IMR-90 (cell line): ENCODE results near the gene RNF103. TPM values are rescaled to one million over a fixed set of nuclear protein-coding genes. Genes with fewer than 3 reads are reported as not detected.

Experiments
- ATAC-seq: fragments of 200-7000 bp; cut with Tn5 transposase; 2 replicates; pipeline ENCODE4 v1.9.1; 2020; ENCODE audit warnings: low read depth, mild to moderate bottlenecking, moderate library complexity
- BruUV-seq: library from RNA; stranded (reverse); fragments of 400-500 nt; replicated peaks from 2 replicates; lab custom pipeline; 2021; lab: Mats Ljungman, UMichigan
- CTCF ChIA-PET: fragments of 300-600 bp; formaldehyde crosslinking; extraction: SDS; loops from one replicate; lab custom pipeline; 2021; ENCODE audit warnings: antibody characterized with exemption; lab: Yijun Ruan, JAX
- POLR2A ChIA-PET: fragments of 300-600 bp; sonication (Branson Sonifier 250); formaldehyde crosslinking; loops from one replicate; lab custom pipeline; 2022; ENCODE audit warnings: antibody characterized with exemption; ENCODE audit not compliant: unreplicated experiment; lab: Charles Lee
- DNase-seq: peaks from one replicate; pipeline ENCODE4 v3.0.0; 2013
- H2AFZ ChIP-seq: replicated peaks from 2 replicates; pipeline ENCODE3; 2013; ENCODE audit warnings: low read length, mild to moderate bottlenecking; ENCODE audit not compliant: poor library complexity
- H2AK5ac ChIP-seq: 2 replicates; pipeline ENCODE4 v1.6.1; 2013; ENCODE audit warnings: low read depth, low read length, inconsistent platforms
- H2AK9ac ChIP-seq: replicated peaks from 2 replicates; pipeline ENCODE3; 2013; ENCODE audit warnings: mild to moderate bottlenecking, low read depth, low read length, moderate library complexity; ENCODE audit not compliant: poor library complexity
- H2BK120ac ChIP-seq: 2 replicates; pipeline ENCODE4 v1.6.1; 2013; ENCODE audit warnings: low read depth, low read length, inconsistent platforms
- H2BK15ac ChIP-seq: 3 replicates; pipeline ENCODE4 v1.6.1; 2013; ENCODE audit warnings: low read depth, low read length, inconsistent platforms
- H2BK20ac ChIP-seq: 2 replicates; pipeline ENCODE4 v1.6.1; 2013; ENCODE audit warnings: low read depth, mild to moderate bottlenecking, inconsistent platforms, low read length, moderate library complexity
- H2BK5ac ChIP-seq: 2 replicates; pipeline ENCODE4 v1.6.1; 2013; ENCODE audit warnings: mild to moderate bottlenecking, low read depth, low read length, inconsistent platforms; ENCODE audit not compliant: poor library complexity, severe bottlenecking
- H3K14ac ChIP-seq: replicated peaks from 2 replicates; pipeline ENCODE4 v1.6.1; 2013; ENCODE audit warnings: low read depth, low read length, inconsistent platforms
- H3K18ac ChIP-seq: 2 replicates; pipeline ENCODE4 v1.6.1; 2013; ENCODE audit warnings: low read depth, low read length, control low read depth
- H3K23ac ChIP-seq: 2 replicates; pipeline ENCODE4 v1.6.1; 2013; ENCODE audit warnings: low read depth, low read length, inconsistent platforms
- H3K27ac ChIP-seq: 2 replicates; pipeline ENCODE4 v1.5.1; 2013; ENCODE audit warnings: mild to moderate bottlenecking, control low read depth, low read length; ENCODE audit not compliant: insufficient read depth
- H3K27me3 ChIP-seq: 2 replicates; pipeline ENCODE4 v1.6.1; 2013; ENCODE audit warnings: low read length; ENCODE audit not compliant: control insufficient read depth, insufficient read depth
- H3K36me3 ChIP-seq: 2 replicates; pipeline ENCODE4 v1.6.1; 2013; ENCODE audit warnings: low read length, mixed read lengths; ENCODE audit not compliant: control insufficient read depth, insufficient read depth
- H3K4ac ChIP-seq: 2 replicates; pipeline ENCODE4 v1.6.1; 2013; ENCODE audit warnings: low read depth, low read length, inconsistent platforms
- H3K4me1 ChIP-seq: 2 replicates; pipeline ENCODE4 v1.6.1; 2013; ENCODE audit warnings: low read length, mixed read lengths; ENCODE audit not compliant: control insufficient read depth, insufficient read depth
- H3K4me2 ChIP-seq: 2 replicates; pipeline ENCODE4 v1.6.1; 2013; ENCODE audit warnings: low read depth, mild to moderate bottlenecking, control low read depth, low read length, moderate library complexity
- H3K4me3 ChIP-seq: 2 replicates; pipeline ENCODE4 v1.5.1; 2013; ENCODE audit warnings: low read depth, mild to moderate bottlenecking, control low read depth, low read length, moderate library complexity; ENCODE audit not compliant: insufficient read depth
- H3K56ac ChIP-seq: 2 replicates; pipeline ENCODE4 v1.6.1; 2013; ENCODE audit warnings: low read length, inconsistent platforms; ENCODE audit not compliant: insufficient read depth; ENCODE audit errors: extremely low read depth
- H3K79me1 ChIP-seq, 2 experiments: 2 replicates each; pipeline ENCODE4 v1.6.1; 2013; ENCODE audit warnings: low read length in 2 of 2, inconsistent platforms in 1 of 2, low read depth in 1 of 2
- H3K9ac ChIP-seq: 2 replicates; pipeline ENCODE4 v1.6.1; 2013; ENCODE audit warnings: low read depth, low read length, control low read depth
- H3K9me1 ChIP-seq: 2 replicates; pipeline ENCODE4 v1.6.1; 2013; ENCODE audit warnings: low read length, inconsistent platforms; ENCODE audit not compliant: insufficient read depth
- H3K9me3 ChIP-seq: 2 replicates; pipeline ENCODE4 v1.6.1; 2013; ENCODE audit warnings: low read length; ENCODE audit not compliant: control insufficient read depth, insufficient read depth
- H4K20me1 ChIP-seq: 2 replicates; pipeline ENCODE4 v1.6.1; 2013; ENCODE audit warnings: low read length, inconsistent platforms; ENCODE audit not compliant: insufficient read depth
- H4K5ac ChIP-seq: 2 replicates; pipeline ENCODE4 v1.6.1; 2013; ENCODE audit warnings: mild to moderate bottlenecking, low read depth, low read length, control low read depth
- H4K8ac ChIP-seq, 2 experiments: 2 replicates each; pipeline ENCODE4 v1.6.1; 2013; ENCODE audit warnings: low read depth in 2 of 2, low read length in 2 of 2, control low read depth in 1 of 2, inconsistent platforms in 1 of 2
- H4K91ac ChIP-seq: 2 replicates; pipeline ENCODE4 v1.6.1; 2013; ENCODE audit warnings: low read depth, low read length, inconsistent platforms; ENCODE audit not compliant: insufficient read depth
- BHLHE40 ChIP-seq: fragments of 150-350 bp; IDR thresholded peaks from 2 replicates; pipeline ENCODE4 v1.6.1; 2016; ENCODE audit warnings: mild to moderate bottlenecking, low read depth, low read length
- CEBPB ChIP-seq: IDR thresholded peaks from 2 replicates; pipeline ENCODE4 v1.6.1; 2012; ENCODE audit warnings: low read depth, low read length, improper control_type of control experiment
- CHD1 ChIP-seq: IDR thresholded peaks from 2 replicates; pipeline ENCODE4 v1.6.1; 2012; ENCODE audit warnings: low read depth, low read length, improper control_type of control experiment
- FOS ChIP-seq: fragments of 150-350 bp; IDR thresholded peaks from 2 replicates; pipeline ENCODE4 v1.6.1; 2016; ENCODE audit warnings: low read depth, low read length
- MAFK ChIP-seq: IDR thresholded peaks from 2 replicates; pipeline ENCODE4 v1.6.1; 2012; ENCODE audit warnings: low read depth, low read length, improper control_type of control experiment
- MAZ ChIP-seq: IDR thresholded peaks from 2 replicates; pipeline ENCODE4 v1.6.1; 2012; ENCODE audit warnings: low read depth, mild to moderate bottlenecking, low read length, improper control_type of control experiment, moderate library complexity, borderline replicate concordance
- MXI1 ChIP-seq: IDR thresholded peaks from 2 replicates; pipeline ENCODE4 v1.6.1; 2012; ENCODE audit warnings: low read depth, mild to moderate bottlenecking, low read length, moderate library complexity, borderline replicate concordance
- NFE2L2 ChIP-seq: fragments of 150-350 bp; IDR thresholded peaks from 2 replicates; pipeline ENCODE4 v1.6.1; 2016; ENCODE audit warnings: low read depth, mild to moderate bottlenecking, low read length
- POLR2A ChIP-seq: IDR thresholded peaks from 2 replicates; pipeline ENCODE4 v1.6.1; 2012; ENCODE audit warnings: mild to moderate bottlenecking, low read depth, low read length
- RCOR1 ChIP-seq: IDR thresholded peaks from 2 replicates; pipeline ENCODE4 v1.6.1; 2012; ENCODE audit warnings: mild to moderate bottlenecking, low read length, improper control_type of control experiment; ENCODE audit not compliant: insufficient replicate concordance
- RFX5 ChIP-seq: IDR thresholded peaks from 2 replicates; pipeline ENCODE4 v1.8.0; 2012; ENCODE audit warnings: low read depth, mild to moderate bottlenecking, low read length, moderate library complexity
- USF2 ChIP-seq: fragments of 150-350 bp; IDR thresholded peaks from 2 replicates; pipeline ENCODE4 v1.6.1; 2017; ENCODE audit warnings: mild to moderate bottlenecking, antibody characterized with exemption, low read length, low read depth
- WGBS, 2 experiments: methylation state at CpG; one replicate each; pipeline versions ENCODE4 v1.1.5 to v1.1.7; 2013; ENCODE audit warnings: missing lambda C conversion rate in 2 of 2; ENCODE audit not compliant: insufficient read length in 1 of 2; ENCODE audit errors: extremely low coverage in 2 of 2; 5-methylcytosine and 5-hydroxymethylcytosine counted together
- dilution Hi-C: fragments of 300-500 bp; cut with HindIII; formaldehyde crosslinking; loops from one replicate; pipeline ENCODE4 v1.14.3; 2018; ENCODE audit warnings: low sequenced_read_pairs; ENCODE audit not compliant: unreplicated experiment
- in situ Hi-C: fragments of 300-500 bp; cut with MboI; formaldehyde crosslinking; loops from 3 replicates; pipeline ENCODE4 v1.14.3; 2019; ENCODE audit warnings: low sequenced_read_pairs, inconsistent platforms, mixed read lengths
- intact Hi-C: fragments of 100-400 bp; cut with micrococcal nuclease; formaldehyde crosslinking; loops from 2 replicates; pipeline ENCODE4 v1.10.0; 2022
- polyA plus RNA-seq, 3 experiments: library from polyadenylated mRNA; depleted of rRNA; stranded (reverse); fragments of >200 nt; gene quantifications; 2 replicates each; pipeline ENCODE4 v1.2.3, GENCODE V29; 2012; ENCODE audit warnings: low replicate concordance in 1 of 3
- total RNA-seq: library from RNA; depleted of rRNA; stranded (reverse); fragments of >200 nt; gene quantifications from 2 replicates; pipeline ENCODE4 v1.2.3, GENCODE V29; 2012
- TF ChIP-seq, protein P1 (sequence below): fragments of 150-350 bp; IDR thresholded peaks from 2 replicates; pipeline ENCODE4 v1.6.1; 2016; ENCODE audit warnings: low read depth, mild to moderate bottlenecking, low read length, moderate library complexity, borderline replicate concordance

Gene RNF103
- total and polyA plus RNA-seq, 2 of the 4 experiments (the other 2 are of a cell fraction): 5.6 to 7.2 TPM

DNA sequence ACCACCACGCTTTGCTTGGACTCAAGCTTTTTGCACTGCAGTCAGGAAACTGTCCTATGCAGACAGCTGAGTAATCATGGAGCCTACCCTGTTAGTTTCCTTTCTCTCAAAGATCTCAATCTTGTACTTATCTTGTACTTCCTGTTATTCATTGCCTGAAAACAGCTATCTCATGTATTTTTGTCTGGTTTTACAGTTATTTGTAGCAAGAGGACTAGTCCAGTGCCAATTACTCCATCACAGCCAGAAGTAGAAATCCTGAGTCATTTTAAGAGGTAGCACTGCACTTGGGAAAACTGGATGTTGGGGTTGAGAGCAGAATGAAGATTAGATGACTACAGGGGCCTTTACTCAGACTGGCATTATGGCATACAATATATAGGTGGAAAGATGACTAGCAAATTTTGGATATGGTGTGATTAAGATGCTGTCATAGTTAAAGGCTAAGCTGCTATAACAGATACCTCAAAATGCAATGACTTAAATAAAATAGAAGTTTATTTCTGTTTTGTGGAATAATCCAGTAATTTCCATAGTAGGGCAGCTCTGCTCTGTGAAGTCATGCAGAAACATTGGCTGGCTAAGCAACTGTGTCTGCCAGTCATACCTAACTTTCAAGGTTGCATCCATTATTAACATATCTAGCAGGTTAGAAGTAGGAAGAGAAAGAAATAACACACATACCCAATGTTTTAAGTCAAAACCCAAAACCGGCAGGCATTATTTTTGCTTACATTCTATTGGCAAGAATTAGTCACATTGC is 39.3 kb downstream of the RNF103 start:
- H3K23ac ChIP-seq: no peak overlapping the region
- H3K4ac ChIP-seq: no peak overlapping the region
- no peak overlapping the region for H2BK15ac ChIP-seq
- no peak overlapping the region for H3K14ac ChIP-seq
- no peak overlapping the region for H4K91ac ChIP-seq
- H3K9ac ChIP-seq: no peak overlapping the region
- dilution Hi-C loops (no loop called here), intact Hi-C loops (no loop called here), in situ Hi-C loops (no loop called here)
- H4K20me1 ChIP-seq: no peaks in the 10 kb centered on the region
- DNase-seq (no peak), ATAC-seq (no peak)
- no peak overlapping the region for H2AK9ac ChIP-seq
- ChIA-PET CTCF (no interaction called here), POLR2A (no interaction called here)
- no peak overlapping the region for H2AK5ac ChIP-seq
- no peak overlapping the region for H3K4me2 ChIP-seq
- no peaks in the 10 kb centered on the region for H3K27me3 ChIP-seq
- H3K79me1 ChIP-seq: no peaks in the 10 kb centered on the region
- no peak overlapping the region for H3K18ac ChIP-seq
- H3K9me1 ChIP-seq: no peaks in the 10 kb centered on the region
- H3K4me3 ChIP-seq: no peak overlapping the region
- H2BK20ac ChIP-seq: no peak overlapping the region
- no peak overlapping the region for H3K27ac ChIP-seq
- no peak overlapping the region for H4K5ac ChIP-seq
- no peak overlapping the region for H2BK120ac ChIP-seq
- H4K8ac ChIP-seq: no peak overlapping the region
- no peaks in the 10 kb centered on the region for H3K4me1 ChIP-seq
- no CpG with 5 or more reads among the region's 2 CpGs for WGBS, 2 experiments
- no peak overlapping the region for H2BK5ac ChIP-seq
- no peak overlapping the region for H3K56ac ChIP-seq
- H3K36me3 ChIP-seq: no peaks in the 10 kb centered on the region
- H2AFZ ChIP-seq: no peak overlapping the region
- no TSS peak for BruUV-seq
- no peaks in the 10 kb centered on the region for H3K9me3 ChIP-seq
- no peak for TF ChIP-seq NFE2L2
- no peak for TF ChIP-seq MAZ
- TF ChIP-seq MAFK: no peak
- no peak for TF ChIP-seq CEBPB
- no peak for TF ChIP-seq FOS
- TF ChIP-seq MXI1: no peak
- no peak for TF ChIP-seq USF2
- TF ChIP-seq, protein P1, sequence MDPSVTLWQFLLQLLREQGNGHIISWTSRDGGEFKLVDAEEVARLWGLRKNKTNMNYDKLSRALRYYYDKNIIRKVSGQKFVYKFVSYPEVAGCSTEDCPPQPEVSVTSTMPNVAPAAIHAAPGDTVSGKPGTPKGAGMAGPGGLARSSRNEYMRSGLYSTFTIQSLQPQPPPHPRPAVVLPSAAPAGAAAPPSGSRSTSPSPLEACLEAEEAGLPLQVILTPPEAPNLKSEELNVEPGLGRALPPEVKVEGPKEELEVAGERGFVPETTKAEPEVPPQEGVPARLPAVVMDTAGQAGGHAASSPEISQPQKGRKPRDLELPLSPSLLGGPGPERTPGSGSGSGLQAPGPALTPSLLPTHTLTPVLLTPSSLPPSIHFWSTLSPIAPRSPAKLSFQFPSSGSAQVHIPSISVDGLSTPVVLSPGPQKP: no peak
- no peak for TF ChIP-seq RCOR1
- no peak for TF ChIP-seq BHLHE40
- no peak for TF ChIP-seq POLR2A
- no peak for TF ChIP-seq CHD1
- TF ChIP-seq RFX5: no peak
